Cerebellar nuclear complex (tissue), 1 donor: ENCODE data around the gene SPTBN5.

Experiments used
- DNase-seq, 2 experiments: peaks; one replicate each; lab custom pipeline; 2025; lab: John Stamatoyannopoulos, UW

SPTBN5 gene

DNA sequence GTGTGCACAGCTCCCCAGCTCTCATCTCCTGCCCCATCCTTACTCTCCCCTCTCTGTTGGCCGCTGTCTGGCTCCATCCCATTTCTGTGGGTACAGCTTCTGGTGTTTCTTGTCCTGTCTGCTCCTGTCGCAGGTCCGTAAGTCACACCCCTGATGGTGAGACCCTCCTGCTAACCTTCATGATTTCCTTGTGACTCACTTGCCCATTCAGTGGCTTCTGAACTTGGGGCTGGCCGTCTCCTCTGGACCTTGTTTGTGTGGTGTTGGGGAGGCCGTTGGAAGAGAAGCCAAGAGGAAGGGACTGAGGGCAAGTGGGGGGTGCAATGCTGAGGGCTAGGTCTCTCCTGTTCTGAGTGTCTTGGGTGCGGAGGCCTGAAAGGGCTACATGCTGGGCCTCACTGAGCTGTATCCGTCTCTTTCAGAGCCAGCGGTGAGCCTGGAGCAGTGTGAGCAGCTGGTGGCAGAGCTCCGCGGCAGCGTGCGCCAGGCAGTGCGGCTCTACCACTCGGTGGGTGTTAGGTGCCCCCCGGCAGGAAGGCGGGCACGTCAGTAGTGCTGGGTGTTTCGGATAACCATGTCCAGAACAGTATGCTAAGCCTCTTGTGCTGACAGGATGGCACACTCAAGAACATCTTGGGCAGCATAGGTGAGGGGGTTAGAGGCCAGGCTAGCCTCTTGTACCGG lies 69.6 kb downstream of the SPTBN5 start:
- no peak for DNase-seq

DNA sequence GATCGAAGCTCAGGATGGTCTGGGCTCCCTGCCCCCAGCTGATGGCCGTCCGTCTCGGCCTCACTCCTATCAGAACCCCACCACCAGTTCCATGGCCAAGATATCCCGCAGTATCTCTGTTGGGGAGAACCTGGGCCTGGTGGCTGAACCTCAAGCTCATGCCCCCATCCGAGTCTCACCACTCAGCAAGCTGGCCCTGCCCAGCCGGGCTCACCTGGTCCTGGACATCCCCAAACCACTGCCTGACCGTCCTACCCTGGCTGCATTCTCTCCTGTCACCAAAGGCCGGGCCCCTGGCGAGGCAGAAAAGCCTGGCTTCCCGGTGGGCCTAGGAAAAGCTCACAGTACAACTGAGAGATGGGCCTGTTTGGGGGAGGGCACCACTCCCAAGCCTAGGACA lies 70.4 kb downstream of the SPTBN5 start:
- no peak for DNase-seq

DNA sequence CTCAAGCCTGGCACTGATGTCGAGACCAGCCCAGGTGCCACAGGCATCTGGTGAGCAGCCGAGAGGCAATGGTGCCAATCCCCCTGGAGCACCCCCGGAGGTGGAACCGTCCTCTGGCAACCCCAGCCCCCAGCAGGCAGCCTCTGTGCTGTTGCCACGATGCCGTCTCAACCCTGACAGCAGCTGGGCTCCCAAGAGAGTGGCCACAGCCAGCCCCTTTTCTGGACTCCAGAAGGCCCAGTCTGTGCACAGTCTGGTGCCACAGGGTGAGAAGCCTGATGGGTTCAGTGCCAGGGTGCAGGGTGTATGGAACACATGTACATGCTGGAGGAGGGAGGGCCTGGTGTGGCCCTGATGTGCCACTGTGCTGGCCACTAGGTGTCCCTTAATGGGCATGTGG lies 70.9 kb downstream of the SPTBN5 start:
- no peak for DNase-seq

DNA sequence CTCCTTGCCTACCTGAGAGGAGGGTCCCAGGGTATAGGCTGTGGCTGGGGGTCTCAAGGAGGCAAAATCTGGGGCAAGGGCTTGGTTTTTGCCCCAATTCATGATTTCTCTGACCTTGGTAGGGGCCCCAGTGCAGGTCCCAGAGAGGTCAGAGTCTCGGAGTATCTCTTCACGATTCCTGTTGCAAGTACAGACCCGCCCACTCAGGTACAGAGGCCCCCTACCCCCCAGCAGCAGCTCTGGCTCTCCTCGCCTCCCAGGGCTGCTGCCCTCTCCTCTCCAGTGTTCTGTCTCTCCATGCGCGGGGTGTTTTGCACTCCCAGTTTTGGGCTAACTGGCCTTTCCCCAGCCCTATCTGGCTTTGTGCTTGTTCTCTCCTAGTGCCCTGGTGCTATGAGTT lies 71.4 kb downstream of the SPTBN5 start:
- DNase-seq, result no peak

DNA sequence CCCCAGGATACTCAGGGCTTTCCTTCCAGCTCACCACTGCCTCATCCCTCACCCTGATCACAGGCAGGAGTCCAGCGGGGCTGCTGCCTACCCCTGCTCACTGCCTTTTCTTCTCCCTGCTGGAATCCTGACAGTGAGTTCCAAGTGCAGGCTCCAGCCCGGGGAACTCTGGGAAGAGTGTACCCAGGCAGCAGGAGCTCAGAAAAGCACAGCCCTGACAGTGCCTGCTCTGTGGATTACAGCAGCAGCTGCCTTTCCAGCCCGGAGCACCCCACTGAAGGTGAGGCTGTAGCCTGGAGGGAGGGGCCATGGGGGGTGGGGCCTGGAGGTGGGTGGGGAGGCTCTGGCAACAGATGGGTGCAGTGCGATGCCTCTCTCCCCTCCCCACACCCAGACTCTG lies 72.0 kb downstream of the SPTBN5 start:
- no peak for DNase-seq

DNA sequence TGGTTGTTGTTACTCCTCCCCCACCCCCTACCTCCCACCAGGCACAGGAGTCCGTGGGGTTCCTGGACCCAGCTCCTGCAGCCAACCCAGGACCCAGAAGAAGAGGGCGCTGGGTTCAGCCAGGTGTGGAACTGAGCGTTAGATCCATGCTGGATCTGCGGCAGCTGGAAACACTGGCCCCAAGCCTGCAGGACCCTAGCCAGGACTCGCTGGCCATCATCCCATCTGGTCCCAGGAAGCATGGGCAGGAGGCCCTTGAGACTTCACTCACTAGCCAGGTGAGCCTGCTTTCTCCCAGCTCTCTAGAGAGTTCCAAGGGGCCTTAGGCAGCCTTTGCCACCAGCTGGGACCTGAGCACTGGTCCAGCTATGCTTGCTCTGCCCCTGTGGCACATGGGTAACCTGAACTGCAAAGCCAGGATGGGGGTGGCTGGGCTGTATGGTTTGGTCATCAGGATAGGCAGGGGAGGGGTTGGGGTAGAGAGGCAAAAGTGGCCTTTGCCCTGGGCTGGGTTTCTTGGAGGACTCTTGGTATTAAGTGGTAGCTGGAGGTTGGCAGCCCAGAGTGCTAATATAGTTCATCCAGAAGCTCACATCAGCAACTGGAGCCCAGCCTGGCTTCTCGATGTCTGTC lies 72.9 kb downstream of the SPTBN5 start:
- DNase-seq, result no peak

DNA sequence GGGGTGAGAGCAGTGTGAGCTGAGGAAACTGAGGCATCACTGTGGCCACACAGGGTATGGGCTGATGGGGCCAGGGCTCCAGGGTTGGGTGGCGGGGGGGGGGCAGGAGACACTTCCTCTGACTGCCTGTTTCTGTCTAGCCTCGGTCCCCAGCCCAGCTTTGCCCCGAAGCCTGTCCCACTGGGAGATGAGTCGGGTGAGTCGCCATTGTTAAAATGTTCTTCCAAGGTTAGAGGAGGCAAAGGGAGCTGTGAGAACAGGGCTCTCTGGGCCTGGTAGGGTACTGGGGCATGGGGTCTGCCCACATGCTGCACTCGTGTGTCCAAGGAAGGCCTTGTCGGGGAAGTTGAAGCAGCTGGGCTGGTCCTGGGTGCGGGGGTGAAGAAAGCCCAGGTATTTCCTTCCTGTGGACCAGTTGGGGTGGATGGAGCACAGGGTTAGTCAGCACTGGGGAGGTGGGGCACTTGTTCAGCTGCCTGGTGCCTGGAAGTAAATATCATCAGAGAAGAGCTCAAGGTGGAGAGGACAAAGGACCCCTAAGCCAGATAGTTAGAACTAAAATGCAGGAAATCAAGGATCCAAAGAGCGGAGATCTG lies 74.3 kb downstream of the SPTBN5 start:
- DNase-seq, result no peak

DNA sequence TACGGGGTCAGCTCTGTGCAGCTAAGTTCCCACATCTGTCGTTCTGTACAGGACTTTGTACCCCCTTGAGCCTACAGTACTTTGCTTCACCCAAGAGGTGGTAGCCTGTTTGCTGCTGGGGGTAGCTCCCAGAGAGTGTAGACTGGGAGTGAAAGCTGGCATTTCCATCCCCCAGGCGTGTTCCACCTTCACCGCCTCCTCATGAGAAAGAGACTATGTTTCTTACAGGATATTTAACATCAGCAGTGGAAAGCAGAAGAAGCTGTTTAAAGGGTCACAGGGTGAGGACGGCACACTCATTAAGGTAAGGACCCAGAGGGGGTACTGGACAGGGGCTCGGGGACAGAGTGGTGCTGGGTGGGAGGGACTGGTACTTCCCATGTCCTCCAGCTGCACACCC lies 76.1 kb downstream of the SPTBN5 start:
- no peak for DNase-seq

DNA sequence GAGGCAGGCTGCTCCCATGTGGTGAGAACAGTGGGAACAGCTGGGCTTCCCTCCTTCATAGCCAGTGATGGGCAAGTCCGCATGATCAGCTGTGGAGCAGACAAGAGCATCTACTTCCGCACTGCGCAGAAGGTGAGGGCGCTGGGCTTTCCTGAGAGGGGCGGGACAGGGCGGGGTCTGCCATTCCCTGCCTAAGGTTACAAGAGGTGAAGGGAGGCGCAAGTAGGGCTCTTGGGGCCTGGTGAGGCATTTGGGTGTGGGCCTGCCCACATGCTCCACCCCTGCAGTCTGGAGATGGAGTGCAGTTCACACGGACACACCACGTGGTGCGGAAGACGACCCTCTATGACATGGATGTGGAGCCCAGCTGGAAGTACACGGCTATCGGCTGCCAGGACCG lies 76.5 kb downstream of the SPTBN5 start:
- DNase-seq, result no peak

DNA sequence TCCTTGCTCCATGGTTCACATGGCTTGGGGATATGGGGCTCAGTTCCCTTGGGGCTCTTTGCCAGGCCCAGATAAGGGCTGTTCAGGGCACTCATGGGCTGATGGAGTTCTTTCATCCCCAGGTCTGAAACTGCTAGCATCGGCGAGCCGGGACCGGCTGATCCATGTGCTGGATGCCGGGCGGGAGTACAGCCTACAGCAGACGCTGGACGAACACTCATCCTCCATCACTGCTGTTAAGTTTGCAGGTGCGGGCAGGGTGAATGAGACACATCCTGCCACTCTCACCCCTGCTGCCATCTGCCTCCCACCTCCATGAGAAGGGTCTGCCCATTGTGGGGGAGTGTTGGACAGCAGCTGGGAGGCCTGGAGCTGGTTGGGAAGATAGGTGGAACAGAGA lies 77.1 kb downstream of the SPTBN5 start:
- no peak for DNase-seq

DNA sequence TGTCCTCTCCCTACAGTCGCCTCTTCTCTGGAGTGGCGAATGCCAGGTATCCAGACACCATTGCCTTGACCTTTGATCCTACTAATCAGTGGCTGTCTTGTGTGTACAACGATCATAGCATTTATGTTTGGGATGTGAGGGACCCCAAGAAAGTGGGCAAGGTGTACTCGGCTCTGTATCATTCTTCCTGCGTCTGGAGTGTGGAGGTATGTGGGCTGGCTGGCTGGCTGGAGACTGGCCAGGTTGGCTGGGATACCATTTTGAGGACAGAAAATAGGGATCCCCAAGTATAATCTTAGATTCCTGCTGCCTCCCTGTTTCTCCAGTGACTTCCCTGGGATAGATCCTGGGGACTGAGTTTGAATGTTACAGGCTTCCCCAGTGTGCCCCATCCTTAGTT lies 79.3 kb downstream of the SPTBN5 start:
- DNase-seq, result no peak

DNA sequence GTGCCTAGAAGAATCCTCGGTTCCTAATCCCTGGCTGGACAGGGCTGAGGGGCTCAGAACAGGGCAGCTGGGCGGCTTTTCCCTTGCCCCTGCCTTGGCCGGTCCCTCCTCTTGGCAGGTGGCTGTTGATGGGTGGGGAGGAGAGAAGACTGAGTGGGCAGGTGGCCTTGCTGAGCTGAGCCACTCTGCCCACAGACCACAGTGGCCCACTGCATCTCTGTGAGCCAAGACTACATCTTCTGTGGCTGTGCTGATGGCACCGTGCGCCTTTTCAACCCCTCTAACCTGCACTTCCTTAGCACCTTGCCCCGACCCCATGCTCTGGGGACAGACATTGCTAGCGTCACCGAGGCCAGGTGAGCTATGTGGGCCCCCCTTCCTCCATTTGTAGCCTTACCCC lies 80.4 kb downstream of the SPTBN5 start:
- no peak for DNase-seq

DNA sequence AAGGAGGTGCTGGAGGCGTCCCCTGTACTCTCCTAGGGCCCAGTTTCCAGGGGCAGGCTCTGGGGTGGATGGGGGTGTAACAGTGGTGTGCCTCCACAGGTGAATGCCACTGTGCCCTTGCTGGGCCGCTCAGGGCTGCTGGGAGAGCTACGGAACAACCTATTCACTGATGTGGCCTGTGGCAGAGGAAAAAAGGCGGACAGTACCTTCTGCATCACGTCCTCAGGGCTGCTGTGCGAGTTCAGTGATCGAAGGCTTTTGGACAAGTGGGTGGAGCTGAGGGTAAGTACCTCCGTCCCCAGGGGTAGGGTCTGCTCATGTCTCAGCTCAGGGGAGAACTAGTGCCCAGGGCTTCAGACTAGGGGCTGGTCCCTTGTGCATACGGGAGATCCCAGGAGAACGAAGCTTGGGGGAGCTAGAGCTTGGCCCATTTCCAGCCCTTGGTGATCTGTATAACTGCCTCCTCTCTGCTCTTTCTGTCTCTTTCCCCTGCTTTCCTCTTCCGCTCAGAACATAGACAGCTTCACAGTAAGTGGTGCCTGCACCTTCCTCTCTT lies 81.0 kb downstream of the SPTBN5 start:
- DNase-seq, result no peak

DNA sequence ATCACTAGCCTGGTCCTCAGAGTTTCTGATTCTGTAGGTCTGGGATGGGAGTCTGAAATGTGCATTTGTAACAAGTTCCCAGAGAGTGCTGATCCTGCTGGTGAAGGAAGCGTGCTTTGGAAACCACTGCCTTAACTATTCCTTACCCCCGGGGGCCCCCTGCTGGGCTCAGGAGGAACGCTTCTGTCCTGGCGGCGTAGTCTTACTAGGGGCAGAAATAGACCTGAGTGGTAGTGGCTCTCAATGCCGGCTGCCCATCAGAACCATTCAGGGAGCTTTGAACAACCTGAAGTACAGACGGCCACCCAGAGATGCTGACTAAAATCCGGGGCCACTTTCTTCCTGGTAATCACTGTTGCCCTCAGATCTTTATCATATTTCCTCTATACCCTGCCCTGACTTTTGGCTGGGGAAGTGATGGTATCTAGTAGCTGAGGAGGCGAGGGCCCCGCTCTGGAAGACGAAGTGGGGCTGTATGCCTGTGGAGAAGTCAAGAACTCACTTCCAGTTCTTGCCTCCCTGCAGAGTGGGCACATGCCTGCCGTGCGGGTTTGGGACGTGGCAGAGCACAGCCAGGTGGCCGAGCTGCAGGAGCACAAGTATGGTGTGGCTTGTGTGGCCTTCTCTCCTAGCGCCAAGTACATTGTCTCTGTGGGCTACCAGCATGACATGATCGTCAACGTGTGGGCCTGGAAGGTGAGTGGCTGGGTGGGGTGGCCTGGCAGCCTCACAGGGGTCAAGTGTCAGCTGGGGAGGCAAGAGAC lies 82.2 kb downstream of the SPTBN5 start:
- peak in 1 of 2 experiments; percentile 52 for DNase-seq

DNA sequence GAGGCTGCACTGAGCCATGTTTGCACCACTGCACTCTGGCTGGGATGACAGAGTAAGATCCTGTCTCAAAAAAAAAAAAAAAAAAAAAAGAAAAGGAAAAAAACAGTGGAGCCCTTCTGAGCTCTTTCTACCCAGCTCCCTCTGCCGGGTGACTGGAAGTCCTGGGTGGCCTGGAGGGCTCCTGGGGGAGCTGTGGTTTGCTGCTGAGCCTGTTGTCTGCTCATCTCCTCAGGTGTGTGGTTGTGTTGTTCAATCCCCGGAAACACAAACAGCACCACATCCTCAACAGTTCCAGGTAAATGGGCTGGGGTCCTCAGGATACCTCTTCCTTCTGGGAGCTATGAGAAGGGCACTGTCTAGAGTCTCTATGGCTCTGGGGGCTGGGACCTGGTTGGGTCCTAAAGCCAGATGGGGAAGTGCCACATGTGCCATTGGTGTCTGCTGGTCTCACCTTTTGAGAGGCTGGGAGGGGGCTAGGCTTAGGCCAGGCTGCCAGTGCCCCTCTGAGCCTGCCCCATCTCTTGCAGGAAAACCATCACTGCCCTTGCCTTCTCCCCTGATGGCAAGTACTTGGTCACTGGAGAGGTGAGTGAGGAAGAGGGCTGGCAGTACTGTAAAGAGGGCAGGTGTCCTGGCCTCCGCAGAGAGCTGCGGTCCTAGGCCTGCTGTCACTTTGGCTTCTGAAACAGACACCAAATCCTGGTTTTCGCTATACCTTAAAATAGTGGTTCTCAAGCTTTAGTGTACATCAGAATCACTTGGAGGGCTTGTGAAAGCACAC lies 83.0 kb downstream of the SPTBN5 start:
- DNase-seq, result no peak

DNA sequence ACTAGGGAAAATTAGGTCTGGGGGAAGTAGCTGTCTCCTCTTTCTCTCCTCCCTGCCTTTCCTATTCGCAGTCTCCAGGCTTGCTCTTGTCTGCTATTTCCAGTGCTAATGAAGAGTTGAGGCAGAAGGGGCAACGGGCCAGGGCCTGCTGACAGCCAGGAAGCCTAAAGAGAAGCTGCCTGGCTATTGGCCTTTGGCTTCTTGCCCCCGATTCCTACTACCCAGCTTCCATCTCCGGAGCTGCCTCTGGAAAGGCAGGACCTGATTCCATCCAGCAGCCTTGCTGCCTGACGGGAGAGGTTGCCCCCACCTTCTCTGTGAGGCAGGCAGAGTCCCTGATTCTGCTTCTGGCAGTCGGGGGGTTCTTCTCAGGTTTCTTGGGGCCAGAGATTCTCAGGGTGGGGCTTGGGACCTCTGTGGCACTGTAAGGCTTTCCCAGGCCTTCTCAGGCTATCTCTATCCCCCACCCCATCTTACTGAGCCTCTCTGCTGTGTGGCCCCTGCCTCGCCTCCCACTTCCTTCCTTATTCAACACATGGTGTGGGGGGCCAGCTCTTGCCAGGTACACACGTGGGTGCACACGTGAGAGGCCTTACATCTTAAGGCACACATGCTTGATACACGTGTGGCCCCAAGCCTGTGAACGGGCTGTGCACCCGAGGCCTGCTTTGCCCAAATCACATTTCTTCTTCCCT lies 84.2 kb downstream of the SPTBN5 start:
- peak in 1 of 2 experiments; percentile 29 for DNase-seq

DNA sequence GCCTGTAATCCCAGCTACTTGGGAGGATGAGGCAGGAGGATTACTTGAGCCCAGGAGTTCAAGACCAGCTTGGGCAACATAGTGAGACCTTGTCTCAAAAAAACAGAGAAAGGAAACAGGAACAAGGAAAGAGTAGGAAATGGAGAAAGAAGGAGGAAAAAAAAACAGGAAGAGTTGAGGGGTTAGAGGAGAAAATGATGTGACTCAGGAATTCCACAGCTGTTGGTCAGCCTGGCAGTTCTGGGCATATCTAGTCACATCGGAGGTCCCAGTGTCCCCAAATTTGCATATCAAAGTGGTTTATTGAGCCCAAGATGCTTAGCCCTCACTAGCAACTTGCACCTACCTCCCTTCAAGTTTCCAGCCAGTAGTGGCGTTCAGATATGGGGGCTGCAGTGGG lies 84.7 kb downstream of the SPTBN5 start:
- no peak for DNase-seq

DNA sequence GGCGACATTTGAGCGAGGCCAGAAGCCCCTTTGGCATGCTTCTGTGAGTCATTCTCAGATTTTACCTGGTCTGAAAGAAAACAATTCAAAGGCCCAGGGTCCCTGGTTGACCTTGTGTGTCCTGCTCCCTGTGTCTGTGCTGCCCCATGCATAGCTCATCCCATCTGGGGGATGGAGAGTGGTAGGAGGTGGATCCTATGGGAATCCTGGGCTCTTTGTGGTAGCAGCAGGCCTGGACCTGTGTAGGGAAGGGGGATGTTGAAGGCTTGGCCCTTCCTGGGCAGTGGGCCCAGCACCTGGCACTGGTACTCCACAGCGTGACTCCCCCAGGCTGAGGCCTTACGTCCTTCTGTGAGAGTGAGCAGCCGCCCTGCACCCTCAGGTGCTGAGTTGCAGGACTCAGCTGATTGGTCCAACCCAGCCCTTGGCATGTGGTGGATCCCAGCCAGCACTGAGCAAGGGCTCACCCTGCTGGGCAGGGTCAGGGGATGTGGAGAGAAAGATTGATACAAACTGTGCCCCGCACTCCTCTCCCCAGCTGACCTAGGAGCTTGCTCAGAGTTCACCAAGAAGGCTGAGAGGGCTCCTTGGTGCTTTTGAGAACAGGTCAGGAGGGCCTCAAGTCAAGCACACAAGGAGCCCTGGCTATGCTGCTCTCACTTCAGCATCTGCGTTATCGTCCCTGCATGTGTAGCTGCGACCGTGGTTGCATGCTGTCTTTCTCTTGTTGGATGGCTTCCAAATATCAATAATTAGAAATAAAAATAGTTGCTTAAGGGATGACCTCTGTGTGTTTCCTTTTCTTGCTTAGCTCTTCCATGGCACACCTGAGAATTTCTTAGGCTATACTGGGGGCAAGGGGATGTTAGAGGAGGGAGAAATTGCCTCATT lies 87.3 kb downstream of the SPTBN5 start:
- no peak for DNase-seq

DNA sequence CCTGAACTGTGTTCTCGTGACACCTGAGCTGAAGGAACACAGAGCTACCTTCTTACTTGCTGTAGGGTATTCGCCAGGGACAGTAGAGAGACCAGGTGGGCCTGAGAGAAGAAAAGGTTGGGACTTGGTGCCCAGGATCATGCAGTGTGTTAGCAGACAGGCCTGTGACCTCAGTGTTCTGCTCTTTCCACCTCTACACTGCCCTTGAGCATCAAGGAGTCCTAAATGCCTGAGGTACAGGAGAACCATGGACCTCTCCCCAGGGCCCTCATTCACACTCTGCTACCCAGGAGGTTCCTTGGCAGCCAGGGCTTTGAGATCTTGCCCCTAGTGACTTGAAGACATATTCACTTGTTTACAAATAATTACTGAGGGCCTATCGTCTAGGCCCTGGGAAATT lies 88.1 kb downstream of the SPTBN5 start:
- DNase-seq, result no peak
